RPMI8226 (cell line): Measurements from ENCODE around the gene FANCM.

Experiments
- DNase-seq: peaks from one replicate; pipeline ENCODE4 v3.0.0-alpha.2; 2015

FANCM gene, protein sequence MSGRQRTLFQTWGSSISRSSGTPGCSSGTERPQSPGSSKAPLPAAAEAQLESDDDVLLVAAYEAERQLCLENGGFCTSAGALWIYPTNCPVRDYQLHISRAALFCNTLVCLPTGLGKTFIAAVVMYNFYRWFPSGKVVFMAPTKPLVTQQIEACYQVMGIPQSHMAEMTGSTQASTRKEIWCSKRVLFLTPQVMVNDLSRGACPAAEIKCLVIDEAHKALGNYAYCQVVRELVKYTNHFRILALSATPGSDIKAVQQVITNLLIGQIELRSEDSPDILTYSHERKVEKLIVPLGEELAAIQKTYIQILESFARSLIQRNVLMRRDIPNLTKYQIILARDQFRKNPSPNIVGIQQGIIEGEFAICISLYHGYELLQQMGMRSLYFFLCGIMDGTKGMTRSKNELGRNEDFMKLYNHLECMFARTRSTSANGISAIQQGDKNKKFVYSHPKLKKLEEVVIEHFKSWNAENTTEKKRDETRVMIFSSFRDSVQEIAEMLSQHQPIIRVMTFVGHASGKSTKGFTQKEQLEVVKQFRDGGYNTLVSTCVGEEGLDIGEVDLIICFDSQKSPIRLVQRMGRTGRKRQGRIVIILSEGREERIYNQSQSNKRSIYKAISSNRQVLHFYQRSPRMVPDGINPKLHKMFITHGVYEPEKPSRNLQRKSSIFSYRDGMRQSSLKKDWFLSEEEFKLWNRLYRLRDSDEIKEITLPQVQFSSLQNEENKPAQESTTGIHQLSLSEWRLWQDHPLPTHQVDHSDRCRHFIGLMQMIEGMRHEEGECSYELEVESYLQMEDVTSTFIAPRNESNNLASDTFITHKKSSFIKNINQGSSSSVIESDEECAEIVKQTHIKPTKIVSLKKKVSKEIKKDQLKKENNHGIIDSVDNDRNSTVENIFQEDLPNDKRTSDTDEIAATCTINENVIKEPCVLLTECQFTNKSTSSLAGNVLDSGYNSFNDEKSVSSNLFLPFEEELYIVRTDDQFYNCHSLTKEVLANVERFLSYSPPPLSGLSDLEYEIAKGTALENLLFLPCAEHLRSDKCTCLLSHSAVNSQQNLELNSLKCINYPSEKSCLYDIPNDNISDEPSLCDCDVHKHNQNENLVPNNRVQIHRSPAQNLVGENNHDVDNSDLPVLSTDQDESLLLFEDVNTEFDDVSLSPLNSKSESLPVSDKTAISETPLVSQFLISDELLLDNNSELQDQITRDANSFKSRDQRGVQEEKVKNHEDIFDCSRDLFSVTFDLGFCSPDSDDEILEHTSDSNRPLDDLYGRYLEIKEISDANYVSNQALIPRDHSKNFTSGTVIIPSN (N-terminal part only)

DNA sequence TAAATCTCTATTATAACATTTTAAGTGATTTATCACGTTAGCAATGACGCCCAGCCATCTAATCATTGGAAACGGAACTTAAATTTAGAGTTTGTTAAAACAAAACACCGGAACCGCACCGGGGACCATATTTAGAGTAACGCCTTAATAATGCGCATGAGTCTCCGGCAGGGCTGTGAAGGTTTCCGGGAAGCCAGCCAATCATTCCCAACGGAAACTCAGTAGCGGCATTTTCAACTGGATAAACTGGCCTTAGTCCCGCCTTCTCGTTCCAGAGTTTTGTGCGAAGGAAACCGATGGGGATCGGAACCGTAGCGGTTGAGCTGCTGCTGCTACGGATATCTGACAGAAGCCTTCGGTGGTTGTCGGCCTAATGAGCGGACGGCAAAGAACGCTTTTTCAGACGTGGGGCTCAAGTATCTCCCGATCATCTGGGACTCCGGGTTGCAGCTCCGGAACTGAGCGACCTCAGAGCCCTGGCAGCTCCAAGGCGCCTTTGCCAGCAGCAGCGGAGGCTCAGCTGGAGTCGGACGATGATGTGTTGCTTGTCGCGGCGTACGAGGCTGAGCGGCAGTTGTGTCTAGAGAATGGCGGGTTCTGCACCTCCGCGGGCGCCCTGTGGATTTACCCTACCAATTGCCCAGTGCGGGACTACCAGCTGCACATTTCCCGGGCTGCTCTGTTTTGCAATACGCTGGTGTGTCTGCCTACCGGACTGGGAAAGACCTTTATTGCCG, at the start of gene FANCM:
Gene FANCM, plus strand, starts transcription at position 272 of the 737 bp plus-strand sequence. Its CDS starts 102 bp downstream, at position 374.
- DNase-seq: peak; percentile 93

DNA sequence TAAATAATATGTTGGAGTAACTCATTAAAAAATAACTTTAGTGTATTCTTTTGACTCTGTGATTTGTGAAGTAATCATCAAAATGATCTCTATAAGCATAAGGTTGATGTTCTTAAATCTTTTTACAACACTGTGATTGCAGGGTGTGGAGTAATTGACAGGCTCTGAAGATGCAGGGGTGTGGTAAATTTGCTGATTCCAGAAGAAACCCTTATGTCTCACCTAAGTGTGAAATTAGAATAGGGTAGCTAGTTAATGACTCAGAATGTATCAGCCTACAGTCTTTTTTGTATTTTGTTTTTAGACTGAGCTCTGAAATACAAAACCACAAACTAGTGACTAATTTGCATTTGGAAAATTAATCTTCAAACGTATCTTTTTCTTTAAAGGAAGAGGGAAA, 45.9 kb upstream of the FANCM start:
- no peak for DNase-seq

DNA sequence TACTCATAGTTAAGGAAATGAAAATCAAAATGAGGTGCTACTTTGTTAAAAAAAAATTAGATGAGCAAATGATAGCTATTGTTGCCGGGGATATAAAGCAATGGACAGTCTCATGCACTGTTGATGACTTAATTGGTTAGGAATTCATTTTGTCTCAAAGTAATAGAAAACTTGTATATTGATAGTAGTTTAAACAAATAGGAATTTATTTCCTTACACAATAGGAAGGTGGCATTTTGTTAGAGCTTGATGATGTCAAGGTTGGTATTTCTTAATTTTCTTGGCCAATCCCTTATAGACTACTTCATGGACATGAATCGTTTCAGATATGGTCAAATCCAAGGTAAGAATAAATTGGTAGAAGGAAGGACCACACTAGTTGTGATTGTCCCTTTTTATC, 44.0 kb upstream of the FANCM start:
- DNase-seq: no peak

DNA sequence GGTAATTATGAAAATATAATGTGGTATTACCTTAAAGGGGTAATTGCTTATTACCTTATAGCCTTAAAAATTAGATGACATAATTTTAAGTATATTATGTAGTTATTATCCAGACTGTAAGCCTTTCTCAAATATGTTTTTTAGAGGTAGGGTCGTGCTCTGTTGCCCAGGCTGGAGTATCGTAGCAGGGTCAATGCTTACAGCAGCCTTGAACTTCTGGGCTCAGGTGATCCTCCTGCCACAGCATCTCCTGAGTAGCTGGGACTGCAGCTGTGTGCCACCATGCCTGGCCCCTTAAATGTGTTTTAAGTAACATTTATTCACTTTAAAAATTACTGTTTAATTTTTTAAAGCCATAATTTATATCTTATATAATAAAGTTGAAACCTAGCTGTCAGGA, 41.5 kb upstream of the FANCM start:
- no peak for DNase-seq

DNA sequence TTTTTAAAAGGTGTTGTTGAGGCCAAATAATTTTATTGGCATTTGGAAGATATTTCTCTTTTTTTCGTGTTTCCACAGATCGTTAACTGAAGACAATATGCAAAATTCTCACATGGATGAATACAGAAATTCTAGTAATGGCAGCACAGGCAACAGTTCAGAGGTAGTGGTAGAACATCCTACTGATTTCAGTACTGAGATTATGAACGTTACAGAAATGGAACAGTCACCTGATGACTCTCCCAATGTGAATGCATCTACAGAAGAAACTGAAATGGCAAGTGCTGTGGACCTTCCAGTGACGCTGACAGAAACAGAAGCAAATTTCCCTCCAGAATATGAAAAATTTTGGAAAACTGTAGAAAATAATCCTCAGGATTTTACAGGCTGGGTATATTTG, 40.6 kb upstream of the FANCM start:
- no peak for DNase-seq

DNA sequence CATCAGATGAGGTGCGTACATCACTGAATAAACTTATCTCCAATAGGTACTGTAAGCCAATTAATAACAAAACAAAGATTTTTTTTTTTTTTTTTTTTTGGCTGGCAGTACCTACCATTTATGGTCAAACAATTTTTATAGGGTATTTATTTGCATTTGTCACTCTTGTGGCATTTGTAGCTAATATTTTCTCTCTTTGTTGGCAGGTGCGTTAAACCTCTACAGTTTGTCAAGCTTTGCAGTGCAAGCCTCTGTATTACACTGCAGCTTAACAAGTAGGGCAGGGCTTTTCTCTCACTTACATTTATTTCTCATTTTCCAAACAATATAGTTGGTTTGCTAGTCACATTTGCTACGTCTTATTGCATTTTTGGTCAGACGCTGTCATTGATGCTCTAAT, 39.5 kb upstream of the FANCM start:
- DNase-seq: no peak

DNA sequence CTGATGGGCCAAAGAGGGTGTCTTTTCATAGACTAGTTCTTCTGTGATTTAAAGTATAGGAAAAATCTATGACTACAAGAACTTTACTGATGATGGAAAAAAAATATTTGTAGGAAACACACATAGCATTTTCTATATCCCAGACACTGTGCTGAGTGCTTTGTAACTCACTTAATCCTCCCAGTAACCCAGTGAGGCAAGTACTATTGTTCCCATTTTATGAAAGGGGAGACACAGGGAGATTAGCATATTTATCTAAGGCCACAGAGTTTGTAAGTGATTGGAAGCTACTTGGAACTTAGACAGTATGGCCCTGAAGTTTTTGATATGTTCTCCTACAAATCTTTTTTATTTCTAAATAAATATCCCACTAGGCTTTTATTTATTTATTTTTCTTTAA, 31.9 kb upstream of the FANCM start:
- no peak for DNase-seq

DNA sequence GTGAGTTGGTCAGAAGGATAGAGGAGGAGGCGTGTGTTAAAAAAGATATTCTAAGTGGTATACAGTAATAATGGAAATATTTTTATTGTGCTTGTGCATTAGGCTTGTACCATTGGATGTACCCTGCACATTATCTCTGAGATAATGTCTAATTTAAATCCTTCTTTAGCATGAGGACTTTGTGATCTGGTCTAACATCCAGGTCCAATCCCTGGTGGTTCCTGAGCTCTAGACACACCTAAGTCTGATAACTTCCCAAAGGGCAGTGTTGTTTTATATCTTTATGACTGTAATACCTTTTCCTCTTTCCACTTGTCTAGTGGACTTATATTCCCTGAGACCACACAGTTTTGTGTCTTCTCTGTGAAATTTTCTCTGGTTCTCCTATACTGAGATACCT, 31.2 kb upstream of the FANCM start:
- DNase-seq: no peak

DNA sequence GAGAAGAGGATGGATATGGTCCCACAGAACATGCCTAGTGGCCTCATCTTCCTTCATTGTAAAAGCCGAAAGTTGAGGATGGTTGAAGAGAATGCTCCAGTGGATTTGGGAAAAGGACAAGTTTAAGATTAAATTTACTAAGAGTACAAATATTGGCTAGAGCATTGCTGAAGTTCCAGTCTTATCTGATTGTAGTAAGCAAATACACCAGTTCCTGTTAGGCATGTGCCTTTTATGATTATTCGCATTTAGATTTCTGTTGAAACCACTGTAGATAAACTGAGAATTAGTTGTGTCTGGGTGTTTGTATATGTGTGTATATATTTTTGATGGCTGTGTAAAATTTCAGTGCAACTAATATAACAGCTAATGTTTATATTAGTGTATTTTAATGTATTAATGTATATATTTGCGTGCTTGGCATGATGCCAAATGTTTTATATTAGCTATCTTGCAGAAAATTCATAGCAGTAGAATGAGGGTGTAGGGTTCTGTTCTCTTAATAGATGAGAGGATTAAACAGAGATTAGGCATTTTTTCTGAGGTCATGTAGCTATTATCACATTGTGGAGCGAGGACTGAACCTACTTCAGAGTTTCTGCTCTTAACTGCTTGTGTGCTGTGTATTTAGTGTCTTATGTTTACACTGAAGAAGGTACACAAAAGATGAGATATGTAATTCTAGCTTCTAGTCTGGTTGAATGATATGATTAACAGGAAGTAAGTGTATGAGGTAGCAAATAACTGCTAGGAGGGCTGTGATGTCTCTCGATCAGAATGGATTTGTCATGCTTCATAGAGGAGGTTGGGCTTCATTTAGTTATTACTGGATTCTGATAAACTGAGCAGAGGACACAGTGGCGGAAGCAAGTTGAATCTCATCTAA, 22.6 kb upstream of the FANCM start:
- no peak for DNase-seq

DNA sequence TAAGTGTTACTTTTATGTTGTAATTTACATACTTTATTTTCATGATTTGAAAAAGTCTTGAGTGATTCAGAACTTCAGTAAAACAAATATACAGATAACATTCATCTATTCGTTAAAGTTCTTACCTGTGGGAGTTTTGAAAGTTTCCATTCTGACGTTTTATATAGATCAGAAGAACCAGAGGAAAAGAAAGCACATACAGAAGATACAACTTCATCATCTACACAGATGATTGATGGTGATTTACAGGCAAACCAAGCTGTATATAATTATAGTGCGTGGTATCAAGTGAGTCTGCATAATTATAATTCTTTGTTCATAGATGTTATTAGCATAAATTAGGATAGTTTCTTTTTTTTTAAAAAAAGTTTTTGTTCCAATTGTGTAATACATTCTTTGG, 21.4 kb upstream of the FANCM start:
- no peak for DNase-seq

DNA sequence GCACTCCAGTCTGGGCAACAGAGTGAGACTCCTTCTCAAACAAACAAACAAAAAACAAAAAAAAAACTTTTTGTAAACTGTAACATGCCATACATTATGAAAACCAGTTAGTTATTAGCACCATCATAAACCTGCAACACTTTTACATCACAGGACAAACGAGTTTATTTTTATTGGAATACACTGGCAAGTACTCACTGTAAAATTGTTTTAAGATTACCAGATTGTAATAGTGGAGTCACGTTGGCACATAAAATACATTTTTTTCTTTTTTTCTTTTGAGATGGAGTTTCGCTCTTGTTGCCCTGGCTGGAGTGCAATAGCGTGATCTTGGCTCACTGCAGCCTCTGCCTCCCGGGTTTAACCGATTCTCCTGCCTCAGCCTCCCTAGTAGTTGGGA, 17.1 kb upstream of the FANCM start:
- no peak for DNase-seq

DNA sequence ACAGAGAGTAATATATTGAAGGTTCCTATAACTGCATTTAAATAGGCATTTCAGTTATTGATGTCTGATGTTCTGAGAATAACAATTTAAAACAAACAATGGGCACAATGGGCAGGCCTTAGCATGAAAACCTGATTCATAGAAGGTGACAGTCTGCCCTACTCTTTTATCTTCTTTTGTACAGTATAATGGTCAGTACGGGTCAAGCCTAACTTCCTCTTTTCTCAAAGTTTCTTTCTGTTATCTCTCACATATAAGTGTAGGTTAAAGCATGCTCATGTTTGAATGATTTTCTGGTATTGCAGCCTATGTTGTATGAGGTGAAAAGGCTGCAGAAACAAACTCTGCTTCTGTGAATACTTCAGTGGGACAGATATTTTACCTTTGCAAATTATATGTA, 15.6 kb upstream of the FANCM start:
- DNase-seq: no peak

DNA sequence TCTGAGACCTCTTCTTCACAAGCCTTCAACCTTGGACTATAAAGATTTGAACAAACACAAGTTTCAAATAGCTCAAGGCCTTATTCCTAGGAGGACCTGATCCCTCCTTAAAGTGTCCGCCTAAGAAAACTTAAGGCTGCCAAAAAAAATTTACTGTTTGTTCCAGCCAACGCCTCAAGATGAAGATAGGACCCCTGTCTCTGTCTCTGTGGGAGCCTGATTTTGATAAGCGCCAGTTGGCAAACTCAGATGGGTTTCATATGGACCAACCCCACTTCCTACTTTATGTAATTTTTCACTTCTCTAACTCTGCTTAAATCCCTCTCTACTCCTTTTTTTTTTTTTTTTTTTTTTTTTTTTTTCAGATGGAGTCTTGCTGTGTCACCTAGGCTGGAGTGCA, 12.5 kb upstream of the FANCM start:
- no peak for DNase-seq

DNA sequence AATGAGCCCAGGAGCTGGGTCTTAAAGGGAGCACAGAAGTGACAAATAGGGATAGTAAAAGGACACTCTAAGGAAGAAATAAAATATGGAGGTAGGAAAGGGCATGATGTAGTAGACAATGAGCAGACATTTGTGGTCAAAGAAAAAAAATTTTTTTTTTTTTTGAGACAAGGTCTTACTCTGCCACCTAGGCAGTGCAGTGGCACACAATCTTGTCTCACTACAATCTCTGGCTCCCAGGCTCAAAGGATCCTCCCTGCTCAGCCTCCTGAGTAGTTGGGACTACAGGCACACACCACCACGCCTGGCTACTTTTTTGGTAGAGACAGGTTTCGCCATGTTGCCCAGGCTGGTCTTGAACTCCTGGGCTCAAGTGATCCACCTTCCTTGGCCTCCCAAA, 10.0 kb upstream of the FANCM start:
- no peak for DNase-seq

DNA sequence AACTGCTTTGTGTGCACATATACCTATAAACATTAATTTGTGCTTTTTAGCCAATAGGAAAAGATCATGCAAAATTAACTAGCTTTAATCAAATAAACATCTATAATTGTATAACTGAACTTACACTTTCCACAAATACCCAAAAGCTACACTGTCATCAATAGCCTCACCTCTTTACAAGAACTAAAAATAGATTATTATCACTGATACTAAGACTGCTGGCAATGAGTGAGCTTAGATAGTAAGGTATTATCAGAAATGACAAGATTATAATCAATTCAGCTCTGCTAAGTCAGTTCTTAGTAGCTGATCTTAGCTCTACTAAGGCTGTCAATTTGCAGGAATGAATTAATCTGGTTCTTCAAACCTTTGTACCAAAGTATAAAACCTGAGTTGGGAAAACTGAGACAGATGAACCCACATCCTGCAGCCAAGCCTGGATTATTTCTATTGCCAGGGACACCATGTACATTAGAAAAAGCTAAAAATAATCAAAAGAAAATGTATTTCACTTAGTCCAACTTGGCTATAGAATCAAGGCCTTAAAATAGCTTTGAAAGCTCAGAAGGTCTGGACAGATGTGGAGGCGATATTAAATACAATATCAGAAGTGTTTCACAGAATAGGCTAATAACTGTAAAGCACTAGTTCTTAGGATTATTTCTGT, 6.6 kb upstream of the FANCM start:
- DNase-seq: no peak

DNA sequence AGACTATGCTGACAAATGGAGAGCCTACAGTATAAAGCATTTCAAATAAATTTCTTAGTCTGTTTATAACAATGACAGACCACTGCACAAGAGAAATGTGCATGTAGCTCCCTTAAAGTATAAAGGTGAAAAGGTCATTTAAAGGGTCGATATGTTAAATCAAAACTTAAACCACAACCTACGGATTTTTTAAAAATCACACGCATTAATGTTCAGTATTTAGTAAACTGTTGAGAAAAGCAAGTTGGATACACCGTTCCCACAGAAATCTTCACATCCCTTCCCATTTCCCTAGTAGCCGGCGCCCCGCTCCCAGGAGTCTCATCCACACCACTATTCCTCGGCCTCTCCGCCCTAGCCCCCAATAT, 2.1 kb upstream of the FANCM start:
- DNase-seq: no peak

DNA sequence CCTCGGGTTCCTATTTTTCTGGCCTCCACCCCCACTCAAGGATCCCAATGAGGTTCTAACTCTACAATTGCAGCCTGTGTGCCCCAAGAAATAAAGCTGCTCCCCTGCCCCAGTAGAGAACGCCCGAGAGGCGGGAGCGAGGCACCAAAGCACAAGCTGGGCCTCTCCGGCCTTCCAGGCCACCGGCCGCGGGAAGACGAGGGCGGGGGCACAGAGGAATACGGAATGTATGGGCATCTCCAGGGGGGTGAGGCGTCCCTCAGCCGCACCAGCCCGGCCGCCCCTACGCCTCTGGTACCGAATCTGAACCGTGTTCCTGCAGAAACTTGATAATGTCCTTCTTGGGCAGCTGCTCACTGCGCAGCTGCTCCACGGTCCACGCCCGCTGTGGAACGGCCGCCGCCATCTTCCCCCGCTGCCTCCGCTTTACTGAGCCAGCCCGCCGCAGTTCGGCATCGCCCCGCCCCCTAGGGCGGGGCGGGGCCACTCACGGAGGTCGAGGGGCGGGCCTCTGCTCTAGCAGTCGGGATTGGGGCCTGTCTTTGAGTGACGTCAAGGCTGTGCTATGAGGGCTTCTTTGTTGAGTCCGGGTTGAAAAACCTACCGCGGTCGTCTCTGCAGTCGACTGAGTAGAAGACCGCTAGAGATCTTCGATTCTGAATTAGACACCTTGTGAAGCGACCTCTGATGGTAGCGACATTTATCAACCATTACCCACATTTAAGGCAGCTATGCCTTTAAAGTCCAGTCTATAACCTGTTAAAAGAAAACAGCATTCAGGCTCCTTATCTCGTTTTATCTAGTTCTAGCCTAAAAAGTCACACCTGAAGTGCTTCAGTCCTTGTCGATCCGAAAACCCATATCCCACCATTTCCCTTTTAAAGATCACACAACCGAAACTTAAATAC, 1.4 kb upstream of the FANCM start, which contains the start of gene FKBP3:
Gene FKBP3, minus strand, starts transcription at position 431 of the 908 bp plus-strand sequence. Its CDS starts 25 bp downstream, at position 406.
- peak; percentile 97 for DNase-seq

DNA sequence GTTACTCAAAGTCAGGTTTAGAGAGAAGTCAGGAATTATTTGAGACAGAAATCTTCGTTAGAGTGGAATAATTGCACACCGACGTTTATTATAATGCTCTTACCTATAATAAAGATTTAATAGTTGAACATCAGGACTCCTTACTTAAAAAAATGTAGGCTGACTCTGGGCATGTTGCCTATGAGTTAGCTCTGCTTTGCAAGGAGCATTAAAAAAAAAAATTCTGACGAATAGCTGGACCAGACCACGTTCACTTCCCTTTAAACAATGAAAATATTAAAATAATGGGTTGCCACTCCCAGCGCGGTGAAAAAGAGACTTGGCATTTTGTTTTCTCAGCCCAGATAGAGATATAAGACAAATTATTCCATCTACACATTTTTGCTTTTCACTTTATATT, 574 bp upstream of the FANCM start:
- no peak for DNase-seq

DNA sequence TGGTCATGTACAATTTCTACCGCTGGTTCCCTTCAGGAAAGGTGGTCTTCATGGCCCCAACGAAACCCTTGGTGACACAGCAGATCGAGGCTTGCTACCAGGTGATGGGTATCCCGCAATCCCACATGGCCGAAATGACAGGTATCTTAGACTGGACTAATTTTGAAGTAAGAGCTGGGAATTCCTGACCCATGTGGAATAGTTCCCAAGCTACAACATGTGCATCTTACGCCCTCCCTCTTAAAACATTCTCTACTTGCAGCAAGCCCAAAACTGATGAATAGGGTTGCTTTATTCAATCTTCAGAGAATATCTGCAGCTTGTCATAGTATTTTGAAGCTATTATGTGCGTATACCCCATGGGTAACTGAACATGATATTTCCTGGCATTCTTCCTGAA, 669 bp downstream of the FANCM start:
- no peak for DNase-seq
